Calu3 (cell line): ENCODE results near the gene CIROP. TPM values are rescaled to one million over a fixed set of nuclear protein-coding genes. Genes with fewer than 3 reads are reported as not detected.
A peak's percentile ranks its signal among the peaks of the same experiment; 100 is the strongest.

Experiments
- BruUV-seq: library from RNA; stranded (reverse); fragments of 400-500 nt; replicated peaks from 2 replicates; lab custom pipeline; 2021; lab: Mats Ljungman, UMichigan
- CTCF ChIA-PET: fragments of 300-600 bp; sonication (Branson Sonifier 250); formaldehyde crosslinking; loops from one replicate; lab custom pipeline; 2022; ENCODE audit warnings: antibody characterized with exemption; lab: Charles Lee
- DNase-seq: peaks from one replicate; pipeline ENCODE4 v3.0.0; 2022
- H3K27ac Mint-ChIP-seq: one replicate; pipeline ENCODE4 v1.8.0; 2022; ENCODE audit warnings: mixed read lengths; ENCODE audit not compliant: unreplicated experiment
- H3K27me3 Mint-ChIP-seq: one replicate; pipeline ENCODE4 v1.8.0; 2022; ENCODE audit warnings: mixed read lengths; ENCODE audit not compliant: unreplicated experiment
- H3K36me3 Mint-ChIP-seq: one replicate; pipeline ENCODE4 v1.8.0; 2022; ENCODE audit warnings: mild to moderate bottlenecking, moderate library complexity, mixed read lengths; ENCODE audit not compliant: insufficient read depth, unreplicated experiment
- H3K4me1 Mint-ChIP-seq: one replicate; pipeline ENCODE4 v1.8.0; 2022; ENCODE audit warnings: mild to moderate bottlenecking, low read depth, mixed read lengths; ENCODE audit not compliant: unreplicated experiment
- H3K4me3 Mint-ChIP-seq: one replicate; pipeline ENCODE4 v1.8.0; 2022; ENCODE audit warnings: mild to moderate bottlenecking, low read depth, moderate library complexity, mixed read lengths; ENCODE audit not compliant: unreplicated experiment
- H3K9me3 Mint-ChIP-seq: one replicate; pipeline ENCODE4 v1.8.0; 2022; ENCODE audit warnings: low read depth, mixed read lengths; ENCODE audit not compliant: unreplicated experiment
- CTCF ChIP-seq: fragments of 200-600 bp; IDR thresholded peaks from one replicate; pipeline ENCODE4 v1.8.0; 2022; ENCODE audit warnings: antibody characterized with exemption; ENCODE audit not compliant: unreplicated experiment
- intact Hi-C: fragments of 100-400 bp; cut with micrococcal nuclease; formaldehyde crosslinking; loops from one replicate; pipeline ENCODE4 v1.10.0; 2022; ENCODE audit not compliant: unreplicated experiment
- total RNA-seq: library from RNA; stranded (reverse); gene quantifications from 2 replicates; pipeline ENCODE4 v1.2.3, GENCODE V29; 2022

The CIROP gene
- total RNA-seq, 1 experiment from 2014 or later, result not detected

- TSS peak; percentile 75 for BruUV-seq
- H3K4me1 Mint-ChIP-seq, result peaks cover 12% of the 10 kb centered on the region
- CTCF ChIA-PET, result interaction anchor here (0.6 to 1.2 kb wide), 2 partner anchors 46 to 84 kb away, joined by 3 read pairs; no protein-coding TSS in a partner anchor
- no peaks in the 10 kb centered on the region for H3K36me3 Mint-ChIP-seq
- H3K4me3 Mint-ChIP-seq, result no peak overlapping the region
- H3K27me3 Mint-ChIP-seq, result no peaks in the 10 kb centered on the region
- no peak overlapping the region for H3K27ac Mint-ChIP-seq
- intact Hi-C loops, result no loop called here
- DNase-seq, result peak; percentile 58
- no peaks in the 10 kb centered on the region for H3K9me3 Mint-ChIP-seq
- no peak for TF ChIP-seq CTCF
Observed at GRCh38 chr14:23115039-23115731, 10.4 kb upstream of the CIROP start.

DNA sequence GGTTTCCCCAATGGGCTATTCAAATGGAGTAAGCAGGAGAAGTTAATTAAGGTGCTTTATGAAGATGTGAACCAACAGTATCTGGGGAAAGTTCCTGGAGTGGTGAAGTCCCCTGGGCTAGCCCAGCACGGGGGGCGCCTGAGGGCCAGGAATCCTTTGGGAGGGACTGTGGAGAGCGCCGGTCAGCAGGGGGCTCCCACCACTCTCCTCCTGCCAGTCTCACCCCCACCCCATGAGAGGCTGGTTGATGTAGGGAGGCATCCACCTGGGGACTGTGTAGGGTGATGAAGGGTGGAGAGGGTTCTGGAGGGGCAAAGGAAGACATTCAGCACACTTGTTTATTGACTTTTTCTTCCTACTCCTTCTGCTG is 9.9 kb upstream of the CIROP start:
- no peaks in the 10 kb centered on the region for H3K27me3 Mint-ChIP-seq

GRCh38 chr14:23114120-23114458 is 9.3 kb upstream of the CIROP start:
- CTCF ChIA-PET, result no interaction called here
- H3K9me3 Mint-ChIP-seq, result no peaks in the 10 kb centered on the region

More for the DNA sequence above, 9.9 kb upstream of the CIROP start:
- H3K9me3 Mint-ChIP-seq, result no peaks in the 10 kb centered on the region
- no peak overlapping the region for H3K27ac Mint-ChIP-seq
- CTCF ChIA-PET, result interaction anchor here (0.6 to 1.2 kb wide), 2 partner anchors 46 to 85 kb away, joined by 3 read pairs; no protein-coding TSS in a partner anchor
- no peak overlapping the region for H3K4me3 Mint-ChIP-seq
- no TSS peak for BruUV-seq
- TF ChIP-seq CTCF, result no peak
- DNase-seq, result no peak
- intact Hi-C loops, result no loop called here
- H3K4me1 Mint-ChIP-seq, result peaks cover 12% of the 10 kb centered on the region
- no peaks in the 10 kb centered on the region for H3K36me3 Mint-ChIP-seq

GRCh38 chr14:23113431-23114119 is 8.8 kb upstream of the CIROP start:
- CTCF ChIA-PET, result no interaction called here
- peaks cover 12% of the 10 kb centered on the region for H3K4me1 Mint-ChIP-seq

More at GRCh38 chr14:23114120-23114458, 9.3 kb upstream of the CIROP start:
- TF ChIP-seq CTCF, result no peak
- Mint-ChIP-seq H3K27ac (no peak overlapping the region), H3K27me3 (no peaks in the 10 kb centered on the region), H3K4me1 (peaks cover 12% of the 10 kb centered on the region), H3K36me3 (no peaks in the 10 kb centered on the region), H3K4me3 (no peak overlapping the region)
- intact Hi-C loops, result no loop called here
- DNase-seq, result no peak
- BruUV-seq, result no TSS peak

More at GRCh38 chr14:23113431-23114119, 8.8 kb upstream of the CIROP start:
- no peaks in the 10 kb centered on the region for H3K36me3 Mint-ChIP-seq
- intact Hi-C loops, result no loop called here
- H3K27me3 Mint-ChIP-seq, result no peaks in the 10 kb centered on the region
- BruUV-seq, result no TSS peak
- no peak overlapping the region for H3K27ac Mint-ChIP-seq
- H3K9me3 Mint-ChIP-seq, result no peaks in the 10 kb centered on the region
- no peak overlapping the region for H3K4me3 Mint-ChIP-seq
- TF ChIP-seq CTCF, result no peak
- DNase-seq, result no peak
